GM21825 (cell line): ENCODE data around the gene PC.

ENCODE experiments used
- ATAC-seq: cut with Tn5 transposase; IDR thresholded peaks from one replicate; pipeline ENCODE4 v1.9.1; 2021; ENCODE audit warnings: mild to moderate bottlenecking, moderate library complexity; ENCODE audit not compliant: unreplicated experiment

PC gene

GRCh38 chr11:66912911-66913310 is 45.3 kb downstream of the PC start:
- ATAC-seq = no peak

DNA sequence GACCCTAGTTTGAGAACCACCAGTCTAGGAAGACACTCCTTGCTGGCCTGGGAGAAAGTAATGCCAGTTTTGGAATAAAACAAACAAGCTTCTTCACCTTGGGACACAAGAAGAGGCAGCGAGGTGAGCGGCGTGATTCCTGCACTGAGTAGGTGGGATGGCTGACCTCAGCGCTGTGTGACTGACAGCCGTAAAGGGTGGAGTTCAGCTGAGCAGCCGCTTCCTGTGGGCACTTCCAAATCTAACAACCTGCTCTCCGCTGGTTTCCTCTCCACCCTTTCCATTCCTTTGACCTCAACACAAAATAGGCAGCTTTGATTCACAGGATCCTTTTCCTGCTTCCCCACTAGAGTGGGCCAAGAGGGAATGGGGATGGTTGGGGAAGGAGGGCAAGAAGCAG is 45.8 kb downstream of the PC start:
- no peak for ATAC-seq

GRCh38 chr11:66910669-66911068 is 47.5 kb downstream of the PC start:
- no peak for ATAC-seq

GRCh38 chr11:66910016-66910415 is 48.2 kb downstream of the PC start:
- no peak for ATAC-seq

DNA sequence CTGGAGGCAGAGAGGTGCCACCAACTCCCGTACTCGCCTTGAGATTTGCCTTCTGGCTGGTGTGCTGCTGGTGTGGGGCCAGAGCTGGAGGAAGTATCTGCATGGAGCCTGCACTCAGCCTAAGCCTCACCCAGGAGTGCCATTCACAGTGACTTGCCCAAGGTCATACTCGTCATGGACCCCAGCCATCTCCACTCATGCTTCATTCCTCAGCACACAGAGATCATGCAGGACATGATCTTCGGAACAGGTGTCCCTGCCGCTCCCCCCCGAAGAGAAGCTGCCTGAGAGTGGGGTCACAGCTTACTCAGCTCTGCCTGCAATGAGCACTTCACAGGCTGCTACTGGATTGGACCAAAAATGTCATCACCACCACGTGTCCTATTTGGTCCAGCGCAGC is 49.0 kb downstream of the PC start:
- ATAC-seq = no peak

DNA sequence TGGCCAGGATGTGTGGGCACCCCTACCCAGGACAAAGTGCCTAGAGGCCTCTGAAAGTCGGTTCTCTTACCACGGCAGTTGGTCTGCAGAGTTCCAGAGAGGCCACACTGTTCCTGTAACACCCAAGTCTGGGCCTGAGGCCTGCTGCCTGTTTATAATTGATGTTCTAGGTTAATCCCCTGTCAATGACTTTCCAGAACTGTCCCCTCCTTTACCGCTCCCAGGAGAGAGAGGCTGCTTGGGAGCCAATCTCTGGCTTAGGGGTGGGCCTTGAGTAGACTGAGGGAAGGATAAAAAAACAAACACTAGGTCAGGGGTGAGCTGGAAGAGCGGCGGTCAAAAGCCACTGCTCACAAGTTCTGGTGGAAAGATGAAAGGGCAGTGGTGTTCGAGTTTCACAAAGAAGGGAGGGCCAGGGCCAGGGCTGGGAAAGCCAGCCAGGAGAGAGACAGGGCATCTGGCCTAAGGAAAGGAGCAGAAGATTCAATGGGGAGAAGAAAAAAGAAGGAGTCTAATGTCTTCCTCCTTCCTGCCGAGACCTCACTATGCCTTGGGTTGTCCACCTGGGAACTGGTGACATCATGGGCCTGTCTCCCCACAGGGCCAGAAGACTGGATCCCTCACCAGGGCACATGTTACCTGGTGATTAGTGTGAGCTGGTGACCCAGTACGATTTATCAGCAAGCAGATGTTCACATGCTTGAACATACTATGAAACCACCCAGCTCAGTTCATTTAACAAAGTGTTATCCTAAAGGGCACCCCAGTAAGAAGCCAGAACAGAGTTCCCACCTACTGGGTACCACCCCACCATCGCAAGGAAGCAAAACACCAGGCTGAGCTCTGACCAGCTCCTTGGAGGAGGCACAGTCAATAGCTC is 50.2 kb downstream of the PC start:
- ATAC-seq = no peak

DNA sequence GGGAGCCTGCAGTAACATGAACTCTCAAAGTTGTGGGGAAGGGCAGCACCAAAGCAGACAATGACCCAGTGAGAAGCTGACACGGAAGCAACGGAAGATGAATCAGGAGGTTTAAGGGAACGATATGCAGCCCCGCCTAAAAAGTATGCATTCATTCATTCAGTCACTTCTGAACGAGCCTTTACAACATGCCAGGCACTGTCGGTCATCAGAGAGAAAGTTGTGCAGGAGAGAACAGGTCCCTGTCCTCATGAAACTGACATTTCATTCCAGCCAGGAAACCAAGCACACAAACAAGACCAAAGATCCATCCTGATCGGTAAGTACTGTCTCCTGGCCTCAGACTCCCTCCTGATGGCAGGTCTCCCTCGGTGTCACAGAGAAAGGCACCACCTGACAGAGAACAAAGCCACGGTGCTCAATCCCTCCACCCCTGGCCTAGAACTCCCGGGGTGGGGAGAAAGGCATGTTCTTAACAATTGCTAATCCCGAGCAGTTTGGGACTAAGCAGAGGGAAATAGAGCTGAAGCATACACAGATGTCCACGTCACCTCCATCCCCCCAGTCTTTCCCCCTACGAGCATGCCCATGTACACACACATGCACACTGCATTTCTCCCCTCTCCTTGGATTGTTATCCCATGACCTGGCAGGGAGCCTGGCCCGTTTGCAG is 52.0 kb downstream of the PC start:
- ATAC-seq = no peak

DNA sequence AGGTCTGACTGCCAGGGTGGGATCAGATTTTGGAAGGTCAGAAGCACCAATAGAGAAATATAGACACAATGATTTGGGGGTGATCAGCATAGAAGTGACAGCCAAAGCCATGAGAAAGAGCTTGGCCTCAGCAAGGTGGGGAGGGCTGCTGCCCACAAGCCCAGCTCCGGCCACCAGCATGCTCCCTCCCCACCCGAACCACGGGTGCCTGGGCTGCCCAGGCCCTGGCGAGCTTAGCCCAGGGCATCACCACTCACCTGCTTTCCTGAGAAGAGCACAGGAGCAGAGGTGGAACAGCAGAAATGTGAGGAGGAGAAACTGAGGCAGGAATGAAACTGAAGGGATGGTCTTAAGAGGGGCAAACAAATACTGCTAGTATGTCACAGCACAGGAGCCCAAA is 52.6 kb downstream of the PC start:
- no peak for ATAC-seq

- ATAC-seq = no peak
These were observed 53.1 kb downstream of the PC start for GRCh38 chr11:66904981-66905521.

- ATAC-seq = no peak
These were observed 53.6 kb downstream of the PC start for GRCh38 chr11:66904561-66904960.

- ATAC-seq = no peak
These were observed 54.1 kb downstream of the PC start for GRCh38 chr11:66904055-66904454.

DNA sequence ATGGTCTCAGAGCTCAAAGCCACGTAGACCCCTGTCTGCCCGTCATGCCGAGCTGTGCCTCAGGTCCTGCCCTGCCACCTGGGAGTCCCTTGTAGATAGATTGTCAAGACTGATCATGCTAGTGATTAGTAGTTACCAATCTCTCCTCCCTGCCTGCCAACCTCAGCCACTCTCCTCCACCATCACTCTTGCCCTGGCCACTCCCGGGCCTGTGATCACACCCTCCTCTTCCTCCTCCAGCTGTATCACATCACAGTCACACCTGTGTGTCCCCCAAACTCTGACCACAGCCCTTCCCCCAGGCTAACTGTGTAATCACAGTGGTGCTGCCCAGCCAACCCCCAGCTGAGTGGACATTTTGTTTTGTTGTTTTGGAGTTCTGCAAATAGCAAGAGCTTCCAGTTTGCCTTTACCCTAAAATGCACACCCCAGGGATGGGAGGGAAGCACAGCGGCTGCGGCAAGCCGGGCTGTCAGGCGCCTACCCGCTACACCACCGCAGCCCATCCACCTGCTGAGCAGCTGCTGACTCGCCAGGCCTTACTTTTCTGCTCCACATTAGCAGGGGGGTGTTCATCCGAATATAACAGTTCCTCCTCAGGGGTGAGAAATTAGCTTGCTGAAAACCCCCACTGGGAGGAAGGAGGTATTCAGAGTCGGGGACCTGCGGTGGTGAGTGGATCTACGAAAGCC is 55.6 kb downstream of the PC start:
- ATAC-seq = no peak

GRCh38 chr11:66901964-66902390 is 56.2 kb downstream of the PC start:
- ATAC-seq = no peak

DNA sequence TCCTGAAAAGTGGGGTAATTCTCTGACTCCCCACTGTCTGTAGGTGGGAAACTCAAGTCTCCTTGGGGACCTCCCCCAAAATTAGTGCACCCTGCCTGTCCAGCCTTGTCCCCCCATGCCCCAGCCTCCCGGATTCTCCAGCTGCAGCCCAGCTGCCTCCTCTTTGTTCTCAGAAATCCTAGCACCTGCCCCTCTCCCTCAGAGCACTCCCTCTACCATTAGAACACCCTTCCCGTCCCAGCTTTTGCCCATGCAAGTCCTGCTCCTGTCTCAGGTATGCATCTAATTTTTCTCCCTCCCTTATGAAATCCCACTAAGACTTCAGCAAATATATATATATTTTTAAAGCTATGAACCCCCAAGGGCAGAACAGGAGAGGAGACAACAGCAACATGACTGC is 64.0 kb downstream of the PC start:
- no peak for ATAC-seq

- ATAC-seq = no peak
These were observed 65.3 kb downstream of the PC start for GRCh38 chr11:66892911-66893310.

- ATAC-seq = peak; percentile 86
These were observed 66.1 kb downstream of the PC start for GRCh38 chr11:66891851-66892660.

- ATAC-seq = no peak
These were observed 68.2 kb downstream of the PC start for GRCh38 chr11:66889960-66890359.

GRCh38 chr11:66888282-66888681 is 69.9 kb downstream of the PC start:
- ATAC-seq = no peak

GRCh38 chr11:66887526-66887925 is 70.7 kb downstream of the PC start:
- ATAC-seq = no peak

- no peak for ATAC-seq
These were observed 71.4 kb downstream of the PC start for GRCh38 chr11:66886671-66887221.
